Measurements from ENCODE around the gene SH2D3A. TPM values are rescaled to one million over a fixed set of nuclear protein-coding genes. Genes with fewer than 3 reads are reported as not detected.

SH2D3A gene
- polyA plus RNA-seq, 1 donor (not counting 4 experiments of a cell fraction or from before 2014, with no cell fraction given) = 24.9 TPM

GRCh38 chr19:6724631-6725492, 42.4 kb downstream of the SH2D3A start:
- FAIRE-seq (no peak), DNase-seq (ENCODE audit: low read depth, low spot score) (no peak)
- no peak overlapping the region for H3K9ac ChIP-seq (ENCODE audit: control insufficient read depth, extremely low read depth, insufficient read depth, low read length)
- TF ChIP-seq CTCF (optimal IDR thresholded peaks at IDR 0.05 in 1 of 3, IDR thresholded peaks at IDR 0.05 in 1 of 3, conservative IDR thresholded peaks at IDR 0.05 in 1 of 3; ENCODE audit: extremely low read depth in 1 of 3, insufficient read depth in 2 of 3, low read length in 3 of 3) (no peak), EZH2 (IDR thresholded peaks at IDR 0.05; ENCODE audit: low read length) (no peak)
- no peak overlapping the region for H2AFZ ChIP-seq (ENCODE audit: control insufficient read depth, low read length)
- no peak overlapping the region for H3K4me3 ChIP-seq (ENCODE audit: control insufficient read depth in 2 of 3, extremely low read depth in 1 of 3, insufficient read depth in 2 of 3, low read depth in 1 of 3, low read length in 3 of 3)
- no peak overlapping the region for H3K27ac ChIP-seq (ENCODE audit: control insufficient read depth, insufficient read depth, low read length)
- dilution Hi-C loops (cut with MboI; ENCODE audit: extremely low pct_ligation_motif_present, low sequenced_read_pairs) = no loop called here
- no peaks in the 10 kb centered on the region for H3K9me3 ChIP-seq (ENCODE audit: control insufficient read depth, low read depth, low read length)
- H3K36me3 ChIP-seq (ENCODE audit: control insufficient read depth in 2 of 2, extremely low read depth in 1 of 2, insufficient read depth in 2 of 2, low read length in 2 of 2) = peaks cover 0 to 2% of the 10 kb centered on the region in 2 experiments
- no peak overlapping the region for H3K4me2 ChIP-seq (ENCODE audit: control insufficient read depth, extremely low read depth, insufficient read depth, low read depth, low read length)
- H3K27me3 ChIP-seq (ENCODE audit: control insufficient read depth, extremely low read depth, insufficient read depth, low read length) = no peaks in the 10 kb centered on the region
- no peaks in the 10 kb centered on the region for H3K9me1 ChIP-seq (ENCODE audit: control insufficient read depth, extremely low read depth, insufficient read depth, low read length)
- H3K4me1 ChIP-seq (ENCODE audit: control insufficient read depth, extremely low read depth, insufficient read depth, low read length) = peaks cover 14% of the 10 kb centered on the region
- H3K79me2 ChIP-seq (ENCODE audit: control insufficient read depth, insufficient read depth, low read length) = no peaks in the 10 kb centered on the region
- H4K20me1 ChIP-seq (ENCODE audit: control insufficient read depth, extremely low read depth, insufficient read depth, low read length) = no peaks in the 10 kb centered on the region

- Histone ChIP-seq H3K9ac (ENCODE audit: control insufficient read depth, extremely low read depth, insufficient read depth, low read length) (no peak overlapping the region), H3K79me2 (ENCODE audit: control insufficient read depth, insufficient read depth, low read length) (no peaks in the 10 kb centered on the region), H3K36me3 (ENCODE audit: control insufficient read depth in 2 of 2, extremely low read depth in 1 of 2, insufficient read depth in 2 of 2, low read length in 2 of 2) (no peaks in the 10 kb centered on the region), H3K9me3 (ENCODE audit: control insufficient read depth, low read depth, low read length) (no peaks in the 10 kb centered on the region), H4K20me1 (ENCODE audit: control insufficient read depth, extremely low read depth, insufficient read depth, low read length) (no peaks in the 10 kb centered on the region), H2AFZ (ENCODE audit: control insufficient read depth, low read length) (no peak overlapping the region), H3K4me3 (ENCODE audit: control insufficient read depth in 2 of 3, extremely low read depth in 1 of 3, insufficient read depth in 2 of 3, low read depth in 1 of 3, low read length in 3 of 3) (no peak overlapping the region), H3K27ac (ENCODE audit: control insufficient read depth, insufficient read depth, low read length) (no peak overlapping the region), H3K9me1 (ENCODE audit: control insufficient read depth, extremely low read depth, insufficient read depth, low read length) (no peaks in the 10 kb centered on the region), H3K4me1 (ENCODE audit: control insufficient read depth, extremely low read depth, insufficient read depth, low read length) (peaks cover 14% of the 10 kb centered on the region), H3K27me3 (ENCODE audit: control insufficient read depth, extremely low read depth, insufficient read depth, low read length) (no peaks in the 10 kb centered on the region), H3K4me2 (ENCODE audit: control insufficient read depth, extremely low read depth, insufficient read depth, low read depth, low read length) (no peak overlapping the region)
- no peak for TF ChIP-seq CTCF (optimal IDR thresholded peaks at IDR 0.05 in 1 of 3, IDR thresholded peaks at IDR 0.05 in 1 of 3, conservative IDR thresholded peaks at IDR 0.05 in 1 of 3; ENCODE audit: extremely low read depth in 1 of 3, insufficient read depth in 2 of 3, low read length in 3 of 3)
- TF ChIP-seq EZH2 (IDR thresholded peaks at IDR 0.05; ENCODE audit: low read length) = no peak
- FAIRE-seq = no peak
- dilution Hi-C loops (cut with MboI; ENCODE audit: extremely low pct_ligation_motif_present, low sequenced_read_pairs) = no loop called here
- DNase-seq (ENCODE audit: low read depth, low spot score) = no peak
Observed at GRCh38 chr19:6723738-6724137, 43.5 kb downstream of the SH2D3A start.
